ENCODE measurements around the gene OR2T6.

- TF ChIP-seq, protein P1, sequence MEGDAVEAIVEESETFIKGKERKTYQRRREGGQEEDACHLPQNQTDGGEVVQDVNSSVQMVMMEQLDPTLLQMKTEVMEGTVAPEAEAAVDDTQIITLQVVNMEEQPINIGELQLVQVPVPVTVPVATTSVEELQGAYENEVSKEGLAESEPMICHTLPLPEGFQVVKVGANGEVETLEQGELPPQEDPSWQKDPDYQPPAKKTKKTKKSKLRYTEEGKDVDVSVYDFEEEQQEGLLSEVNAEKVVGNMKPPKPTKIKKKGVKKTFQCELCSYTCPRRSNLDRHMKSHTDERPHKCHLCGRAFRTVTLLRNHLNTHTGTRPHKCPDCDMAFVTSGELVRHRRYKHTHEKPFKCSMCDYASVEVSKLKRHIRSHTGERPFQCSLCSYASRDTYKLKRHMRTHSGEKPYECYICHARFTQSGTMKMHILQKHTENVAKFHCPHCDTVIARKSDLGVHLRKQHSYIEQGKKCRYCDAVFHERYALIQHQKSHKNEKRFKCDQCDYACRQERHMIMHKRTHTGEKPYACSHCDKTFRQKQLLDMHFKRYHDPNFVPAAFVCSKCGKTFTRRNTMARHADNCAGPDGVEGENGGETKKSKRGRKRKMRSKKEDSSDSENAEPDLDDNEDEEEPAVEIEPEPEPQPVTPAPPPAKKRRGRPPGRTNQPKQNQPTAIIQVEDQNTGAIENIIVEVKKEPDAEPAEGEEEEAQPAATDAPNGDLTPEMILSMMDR (optimal IDR thresholded peaks at IDR 0.05 in 1 of 3, IDR thresholded peaks at IDR 0.05 in 1 of 3, conservative IDR thresholded peaks at IDR 0.05 in 1 of 3; ENCODE audit: extremely low read depth in 1 of 3, insufficient read depth in 2 of 3, low read length in 3 of 3) = no peak
- TF ChIP-seq EZH2 (IDR thresholded peaks at IDR 0.05; ENCODE audit: low read length) = no peak
Observed at GRCh38 chr1:248373761-248374160, 1.8 kb upstream of the OR2T6 start.

All from keratinocyte (primary cell).